ENCODE data around the gene GNAI3. TPM values are rescaled to one million over a fixed set of nuclear protein-coding genes. Genes with fewer than 3 reads are reported as not detected.
A peak's percentile ranks its signal among the peaks of the same experiment; 100 is the strongest.
"Not testable (repeated sequence)": the region's sequence is repeated elsewhere in the genome, so short reads cannot be mapped to it uniquely, and the experiment has no call there.

The GNAI3 gene
- total RNA-seq, 1 donor from 2014 or later = 7.6 TPM

- Mint-ChIP-seq H3K36me3 (ENCODE audit: unreplicated experiment) (peaks cover 21% of the 10 kb centered on the region), H3K27me3 (ENCODE audit: unreplicated experiment) (no peaks in the 10 kb centered on the region), H3K4me1 (ENCODE audit: unreplicated experiment) (peaks cover 20% of the 10 kb centered on the region), H3K9me3 (ENCODE audit: unreplicated experiment) (no peaks in the 10 kb centered on the region), H3K27ac (ENCODE audit: unreplicated experiment) (no peak overlapping the region), H3K4me3 (ENCODE audit: unreplicated experiment) (no peak overlapping the region)
- no peak for TF ChIP-seq CTCF (IDR thresholded peaks at IDR 0.05)
- DNase-seq (ENCODE audit: extremely low spot score, unreplicated experiment) = no peak
Observed at GRCh38 chr1:109659997-109660690, 111.7 kb downstream of the GNAI3 start.

- not testable (repeated sequence) for H3K27me3 Mint-ChIP-seq (ENCODE audit: unreplicated experiment); H3K27ac Mint-ChIP-seq (ENCODE audit: unreplicated experiment); H3K9me3 Mint-ChIP-seq (ENCODE audit: unreplicated experiment); H3K4me3 Mint-ChIP-seq (ENCODE audit: unreplicated experiment); DNase-seq (ENCODE audit: extremely low spot score, unreplicated experiment)
- Mint-ChIP-seq H3K36me3 (ENCODE audit: unreplicated experiment) (peaks cover 25% of the 10 kb centered on the region), H3K4me1 (ENCODE audit: unreplicated experiment) (peaks cover 15% of the 10 kb centered on the region)
Observed at GRCh38 chr1:109660691-109661026, 112.2 kb downstream of the GNAI3 start.

DNA sequence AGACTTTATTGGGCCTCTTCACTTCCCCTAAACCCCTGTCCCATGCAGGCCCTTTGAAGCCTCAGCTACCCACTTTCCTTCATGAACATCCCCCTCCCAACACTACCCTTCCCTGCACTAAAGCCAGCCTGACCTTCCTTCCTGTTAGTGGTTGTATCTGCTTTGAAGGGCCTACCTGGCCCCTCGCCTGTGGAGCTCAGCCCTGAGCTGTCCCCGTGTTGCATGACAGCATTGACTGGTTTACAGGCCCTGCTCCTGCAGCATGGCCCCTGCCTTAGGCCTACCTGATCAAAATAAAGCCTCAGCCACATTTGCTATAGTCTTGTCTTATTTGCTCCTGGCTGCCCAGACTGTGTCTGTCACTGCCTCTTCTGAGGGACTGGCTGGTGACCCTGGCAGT, 113.0 kb downstream of the GNAI3 start:
- DNase-seq (ENCODE audit: extremely low spot score, unreplicated experiment) = no peak
- Mint-ChIP-seq H3K4me1 (ENCODE audit: unreplicated experiment) (peaks cover 8% of the 10 kb centered on the region), H3K27ac (ENCODE audit: unreplicated experiment) (no peak overlapping the region), H3K4me3 (ENCODE audit: unreplicated experiment) (no peak overlapping the region), H3K9me3 (ENCODE audit: unreplicated experiment) (no peaks in the 10 kb centered on the region), H3K27me3 (ENCODE audit: unreplicated experiment) (no peaks in the 10 kb centered on the region), H3K36me3 (ENCODE audit: unreplicated experiment) (peaks cover 25% of the 10 kb centered on the region)
- TF ChIP-seq CTCF (IDR thresholded peaks at IDR 0.05) = no peak

- no peak overlapping the region for H3K27ac Mint-ChIP-seq (ENCODE audit: unreplicated experiment)
- H3K4me3 Mint-ChIP-seq (ENCODE audit: unreplicated experiment) = no peak overlapping the region
- H3K27me3 Mint-ChIP-seq (ENCODE audit: unreplicated experiment) = no peaks in the 10 kb centered on the region
- H3K36me3 Mint-ChIP-seq (ENCODE audit: unreplicated experiment) = peaks cover 18% of the 10 kb centered on the region
- TF ChIP-seq CTCF (IDR thresholded peaks at IDR 0.05) = no peak
- DNase-seq (ENCODE audit: extremely low spot score, unreplicated experiment) = no peak
- no peaks in the 10 kb centered on the region for H3K9me3 Mint-ChIP-seq (ENCODE audit: unreplicated experiment)
- peaks cover 21% of the 10 kb centered on the region for H3K4me1 Mint-ChIP-seq (ENCODE audit: unreplicated experiment)
Observed at GRCh38 chr1:109664671-109665070, 116.3 kb downstream of the GNAI3 start.

DNA sequence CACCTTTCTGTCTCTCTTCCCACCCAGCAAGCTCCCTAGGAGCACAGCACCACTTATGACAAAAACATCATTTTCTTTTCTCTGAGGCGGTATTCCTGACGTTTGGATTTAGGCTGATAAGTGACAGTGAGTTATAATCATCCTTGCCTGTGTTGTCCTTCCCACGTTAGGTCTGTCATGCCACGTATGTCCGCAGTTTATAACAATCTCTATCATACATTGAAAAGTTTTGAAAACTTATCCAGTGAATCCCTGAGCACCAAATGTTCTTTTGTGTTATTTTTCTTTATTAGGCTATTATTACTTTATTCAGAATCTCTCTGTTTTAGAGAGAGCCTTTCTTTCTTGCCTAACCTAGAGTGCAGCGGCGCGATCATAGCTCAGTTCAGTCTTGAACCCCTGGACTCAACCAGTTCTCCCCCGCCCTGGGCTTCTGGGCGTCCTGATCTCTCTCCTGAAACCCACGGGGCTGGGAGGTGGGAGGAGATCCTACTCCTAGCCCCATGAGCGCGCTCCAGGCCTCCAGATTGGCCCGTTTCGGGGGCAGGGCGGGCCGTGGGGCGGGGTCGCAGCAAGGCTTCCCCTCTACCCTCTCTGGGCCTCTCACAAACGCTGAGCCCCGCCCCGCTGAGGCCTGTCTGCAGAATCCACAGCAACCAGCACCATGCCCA, 119.2 kb downstream of the GNAI3 start, which contains the start of gene GSTM2:
Gene GSTM2, plus strand, starts transcription at position 606 of the 671 bp plus-strand sequence. Its CDS starts 59 bp downstream, at position 665.
- peak; percentile 91 for DNase-seq (ENCODE audit: extremely low spot score, unreplicated experiment)
- H3K36me3 Mint-ChIP-seq (ENCODE audit: unreplicated experiment) = peaks cover 4% of the 10 kb centered on the region
- no peaks in the 10 kb centered on the region for H3K9me3 Mint-ChIP-seq (ENCODE audit: unreplicated experiment)
- H3K27ac Mint-ChIP-seq (ENCODE audit: unreplicated experiment) = no peak within 1 kb of the TSS
- peak within 1 kb of the TSS; percentile 77 for H3K4me3 Mint-ChIP-seq (ENCODE audit: unreplicated experiment)
- no peak for TF ChIP-seq CTCF (IDR thresholded peaks at IDR 0.05)
- peaks cover 22% of the 10 kb centered on the region for H3K4me1 Mint-ChIP-seq (ENCODE audit: unreplicated experiment)
- no peaks in the 10 kb centered on the region for H3K27me3 Mint-ChIP-seq (ENCODE audit: unreplicated experiment)

Other genes starting within 250 kb of the GNAI3 start
- not detected in 2 replicates for gene MYBPHL, start 241.6 kb upstream of the GNAI3 start, total RNA-seq
- gene SORT1, start 150.7 kb upstream of the GNAI3 start, total RNA-seq = 71.4 and 78.5 TPM in 2 replicates
- gene PSMA5, start 122.2 kb upstream of the GNAI3 start, total RNA-seq = 101 and 108 TPM in 2 replicates
- 0.59 and 1.1 TPM in 2 replicates for gene SYPL2, start 82.1 kb upstream of the GNAI3 start, total RNA-seq
- gene ATXN7L2, start 64.7 kb upstream of the GNAI3 start, total RNA-seq = 6.4 and 6.8 TPM in 2 replicates
- gene CYB561D1, start 54.5 kb upstream of the GNAI3 start, total RNA-seq = 10.2 and 10.6 TPM in 2 replicates
- gene AMIGO1, start 38.9 kb upstream of the GNAI3 start, total RNA-seq = 5.2 and 5.4 TPM in 2 replicates
- not detected in 2 replicates for gene GPR61, start 8.7 kb upstream of the GNAI3 start, total RNA-seq
- gene GNAT2, start 71.0 kb downstream of the GNAI3 start, total RNA-seq = not detected in 2 replicates
- gene AMPD2, start 71.2 kb downstream of the GNAI3 start, total RNA-seq = 59.4 and 64.0 TPM in 2 replicates
- 24.3 and 25.1 TPM in 2 replicates for gene GSTM4, start 107.5 kb downstream of the GNAI3 start, total RNA-seq
- 38.6 and 39.0 TPM in 2 replicates for gene GSTM2, start 119.4 kb downstream of the GNAI3 start, total RNA-seq
- gene GSTM1, start 139.2 kb downstream of the GNAI3 start, total RNA-seq = 6.4 and 7.8 TPM in 2 replicates
- gene GSTM5, start 163.6 kb downstream of the GNAI3 start, total RNA-seq = not detected in 2 replicates
- gene GSTM3, start 192.4 kb downstream of the GNAI3 start, total RNA-seq = 33.9 and 41.4 TPM in 2 replicates
- not detected in 2 replicates for gene EPS8L3, start 215.3 kb downstream of the GNAI3 start, total RNA-seq

All from osteocyte (in vitro differentiated cells).